Upper lobe of left lung (tissue), 4 donors: ENCODE data around the gene ZAP70.

Experiments used
- POLR2A ChIP-seq, 4 donors: fragments of 450-650 bp; IDR thresholded peaks; one replicate each; pipeline ENCODE4 v1.5.1; 2016 to 2017; ENCODE audit warnings: antibody characterized with exemption in 4 of 4, mild to moderate bottlenecking in 2 of 4
- POLR2AphosphoS5 ChIP-seq, 2 donors: sonication (generic); formaldehyde crosslinking; IDR thresholded peaks; one replicate each; pipeline ENCODE4 v1.5.1; 2017; ENCODE audit warnings: antibody characterized with exemption in 2 of 2
- TF ChIP-seq, protein P1 (sequence below), 6 experiments: fragments of 450-650 bp in 4 of 6; fragments of 200-600 bp in 2 of 6; sonication (generic) in 2 of 6; IDR thresholded peaks; one replicate each; pipeline ENCODE4 v1.5.1; 2016 to 2019; ENCODE audit warnings: antibody characterized with exemption in 6 of 6

DNA sequence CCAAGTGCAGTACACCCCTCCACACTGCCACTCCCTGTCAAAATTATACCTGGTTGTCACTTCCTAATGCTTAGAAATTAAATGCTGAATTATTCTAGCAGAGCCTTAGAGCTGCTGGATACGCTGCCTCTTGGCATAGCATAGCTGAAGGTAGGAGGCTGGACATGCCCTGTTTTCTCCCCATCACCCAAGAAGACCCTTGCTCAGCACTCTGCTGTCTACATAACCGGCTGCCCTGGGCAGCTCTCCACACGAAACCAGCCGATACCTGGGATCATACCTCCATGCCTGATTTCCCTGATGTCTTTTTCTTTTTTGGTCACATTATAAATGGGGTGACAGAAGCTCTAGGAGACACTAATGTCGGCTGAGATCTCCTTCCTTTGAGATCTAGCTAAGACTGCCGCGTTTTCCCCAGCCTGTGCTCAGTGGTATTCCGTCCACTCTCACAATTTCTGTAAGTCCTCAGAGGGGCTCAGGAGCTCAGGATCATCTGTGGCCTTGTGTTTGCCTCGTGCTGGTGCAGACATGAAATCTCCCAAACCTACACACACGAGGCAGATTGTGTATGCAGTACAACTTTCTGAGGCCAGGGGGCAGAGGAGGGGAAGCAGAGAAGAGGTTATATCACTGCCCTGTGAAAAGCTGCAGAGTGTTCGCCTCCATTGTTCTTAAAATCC lies 13.5 kb upstream of the ZAP70 start:
- TF ChIP-seq, protein P1, sequence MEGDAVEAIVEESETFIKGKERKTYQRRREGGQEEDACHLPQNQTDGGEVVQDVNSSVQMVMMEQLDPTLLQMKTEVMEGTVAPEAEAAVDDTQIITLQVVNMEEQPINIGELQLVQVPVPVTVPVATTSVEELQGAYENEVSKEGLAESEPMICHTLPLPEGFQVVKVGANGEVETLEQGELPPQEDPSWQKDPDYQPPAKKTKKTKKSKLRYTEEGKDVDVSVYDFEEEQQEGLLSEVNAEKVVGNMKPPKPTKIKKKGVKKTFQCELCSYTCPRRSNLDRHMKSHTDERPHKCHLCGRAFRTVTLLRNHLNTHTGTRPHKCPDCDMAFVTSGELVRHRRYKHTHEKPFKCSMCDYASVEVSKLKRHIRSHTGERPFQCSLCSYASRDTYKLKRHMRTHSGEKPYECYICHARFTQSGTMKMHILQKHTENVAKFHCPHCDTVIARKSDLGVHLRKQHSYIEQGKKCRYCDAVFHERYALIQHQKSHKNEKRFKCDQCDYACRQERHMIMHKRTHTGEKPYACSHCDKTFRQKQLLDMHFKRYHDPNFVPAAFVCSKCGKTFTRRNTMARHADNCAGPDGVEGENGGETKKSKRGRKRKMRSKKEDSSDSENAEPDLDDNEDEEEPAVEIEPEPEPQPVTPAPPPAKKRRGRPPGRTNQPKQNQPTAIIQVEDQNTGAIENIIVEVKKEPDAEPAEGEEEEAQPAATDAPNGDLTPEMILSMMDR (IDR thresholded peaks at IDR 0.05) = peak; percentile 21 to 61 (median 51)
- TF ChIP-seq POLR2A (IDR thresholded peaks at IDR 0.05) = no peak
- TF ChIP-seq POLR2AphosphoS5 (IDR thresholded peaks at IDR 0.05) = no peak
